GM19395 (cell line): ENCODE measurements around the gene PIGZ.

Experiments used
- ATAC-seq: cut with Tn5 transposase; IDR thresholded peaks from one replicate; pipeline ENCODE4 v1.9.1; 2021; ENCODE audit warnings: mild to moderate bottlenecking, moderate library complexity; ENCODE audit not compliant: unreplicated experiment

Gene PIGZ

GRCh38 chr3:196916995-196917394 lies 51.6 kb downstream of the PIGZ start:
- ATAC-seq, result no peak

DNA sequence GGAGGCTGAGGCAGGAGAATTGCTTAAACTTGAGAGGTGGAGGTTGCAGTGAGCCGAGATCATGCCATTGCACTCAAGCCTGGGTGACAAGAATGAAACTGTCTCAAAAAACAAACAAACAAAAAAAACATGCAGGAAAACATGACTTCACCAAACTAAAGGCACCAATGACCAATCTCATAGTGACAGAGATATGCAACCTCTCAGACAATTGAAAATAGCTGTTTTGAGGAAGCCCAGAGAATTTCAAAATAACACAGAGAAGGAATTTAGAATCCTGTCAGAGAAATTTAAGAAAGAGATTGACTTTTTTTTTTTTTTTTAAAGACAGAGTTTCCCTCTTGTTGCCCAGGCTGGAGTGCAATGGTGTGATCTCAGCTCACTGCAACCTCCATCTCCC lies 52.4 kb downstream of the PIGZ start:
- no peak for ATAC-seq

DNA sequence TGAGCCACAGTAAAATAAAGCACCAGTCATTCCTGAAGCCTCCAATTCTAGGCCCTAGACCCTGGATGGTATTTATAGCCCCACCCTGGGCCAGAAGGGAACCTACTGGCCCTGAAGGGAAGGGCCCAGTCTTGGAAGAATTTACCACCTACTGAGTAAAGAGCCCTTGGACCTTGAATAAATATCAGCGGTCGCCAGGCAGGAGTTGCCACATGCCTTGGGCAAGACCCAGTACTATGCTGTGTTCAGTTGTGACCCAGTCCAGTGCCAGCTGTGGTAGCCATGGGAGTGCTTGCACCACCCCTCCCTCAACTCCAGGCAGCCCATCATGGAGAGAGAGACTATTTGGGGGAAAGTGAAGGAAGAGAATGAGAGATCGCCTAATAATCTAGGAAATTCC lies 53.3 kb downstream of the PIGZ start:
- ATAC-seq, result no peak

DNA sequence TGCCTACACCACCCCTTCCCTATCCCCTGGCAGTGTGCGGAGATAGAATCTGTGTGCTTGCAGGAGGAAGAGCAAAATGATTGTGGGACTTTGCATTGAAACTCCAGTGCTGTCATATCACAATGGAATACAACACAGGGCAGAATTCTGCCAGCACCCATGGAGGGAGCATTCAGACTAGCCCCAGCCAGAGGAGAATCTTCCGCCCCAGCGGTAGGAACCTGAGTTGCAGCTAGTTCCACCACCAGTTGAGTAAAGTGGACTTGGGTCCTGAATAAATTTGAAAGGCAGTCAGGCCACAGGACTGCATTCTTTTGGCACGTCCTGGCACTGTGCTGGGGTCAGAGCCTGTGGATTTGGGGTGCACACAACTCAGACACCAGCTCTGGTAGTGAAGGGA lies 53.8 kb downstream of the PIGZ start:
- no peak for ATAC-seq

DNA sequence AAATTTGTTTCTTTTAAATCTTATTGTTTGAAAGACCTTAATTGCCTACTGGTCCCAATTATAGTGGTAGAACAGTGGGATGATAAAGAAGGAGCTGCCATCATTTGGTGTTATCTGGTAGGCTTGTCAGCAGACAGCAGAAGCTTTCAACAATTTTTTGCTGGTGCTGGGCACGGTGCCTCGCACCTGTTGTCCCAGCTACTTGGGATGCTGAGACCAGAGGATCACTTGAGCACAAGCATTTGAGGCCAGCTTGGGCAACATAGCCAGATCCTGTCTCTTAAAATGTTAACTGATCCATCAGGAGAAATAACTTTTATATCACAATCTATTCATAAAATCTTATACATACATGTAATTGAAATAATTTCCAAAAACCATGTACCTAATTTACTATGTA lies 64.9 kb downstream of the PIGZ start:
- ATAC-seq, result no peak

DNA sequence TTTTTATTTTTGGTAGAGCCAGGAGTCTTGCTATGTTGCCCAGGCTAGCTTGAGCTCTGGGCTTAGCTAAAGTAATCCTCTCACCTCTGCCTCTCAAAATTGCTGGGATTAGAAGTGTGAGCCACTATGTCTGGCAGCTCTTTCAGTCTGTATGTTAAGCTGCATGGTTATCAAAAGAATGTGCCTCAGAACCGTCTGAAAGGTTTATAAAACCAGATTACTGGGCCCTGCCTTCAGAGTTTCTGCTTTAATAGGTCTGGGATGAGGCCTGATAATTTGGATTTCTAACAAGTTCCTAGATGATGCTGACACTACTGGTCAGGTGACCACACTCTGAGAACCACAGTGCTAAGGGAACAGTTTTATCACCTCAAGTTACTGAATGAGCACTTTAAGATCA lies 66.3 kb downstream of the PIGZ start:
- no peak for ATAC-seq

GRCh38 chr3:196901768-196902167 lies 66.9 kb downstream of the PIGZ start:
- no peak for ATAC-seq
